GM12878 (cell line): ENCODE results near the gene CWC27. TPM values are rescaled to one million over a fixed set of nuclear protein-coding genes. Genes with fewer than 3 reads are reported as not detected.

Source experiments
- ATAC-seq: fragments of 200-7000 bp; cut with Tn5 transposase; 3 replicates; pipeline ENCODE4 v1.9.1; 2020; ENCODE audit warnings: mild to moderate bottlenecking, moderate library complexity
- BruUV-seq: library from RNA; stranded (reverse); fragments of 400-500 nt; replicated peaks from 2 replicates; lab custom pipeline; 2021; lab: Mats Ljungman, UMichigan
- CTCF ChIA-PET: fragments of 300-600 bp; sonication (Branson Sonifier 250); formaldehyde crosslinking; extraction: SDS; loops from one replicate; lab custom pipeline; 2021; ENCODE audit warnings: inconsistent platforms; lab: Yijun Ruan, JAX
- POLR2A ChIA-PET: fragments of 350-600 bp; formaldehyde crosslinking; extraction: SDS; loops from one replicate; lab custom pipeline; 2021; ENCODE audit warnings: inconsistent platforms; lab: Charles Lee
- RAD21 ChIA-PET: fragments of 300-600 bp; sonication (Branson Sonifier 250); formaldehyde crosslinking; loops from one replicate; lab custom pipeline; 2023; ENCODE audit warnings: antibody characterized with exemption; ENCODE audit not compliant: unreplicated experiment; lab: Charles Lee
- SMC1A ChIA-PET: fragments of 300-600 bp; sonication (Branson Sonifier 250); formaldehyde crosslinking; loops from one replicate; lab custom pipeline; 2023; ENCODE audit not compliant: unreplicated experiment, uncharacterized antibody; lab: Charles Lee
- DNase-seq: peaks from one replicate; pipeline ENCODE4 v3.0.0-alpha.2; 2011; ENCODE audit warnings: low read depth, low spot score
- FAIRE-seq: peaks from 3 replicates; lab custom pipeline; 2011; peaks lifted over from hg19 to GRCh38; lab: Jason Lieb, UNC
- H2AFZ ChIP-seq: 2 replicates; pipeline ENCODE4 v1.6.0; 2011; ENCODE audit warnings: low read depth, low read length, control low read depth; ENCODE audit not compliant: control insufficient read depth
- H3K27ac ChIP-seq: 2 replicates; pipeline ENCODE4 v1.5.1; 2011; ENCODE audit warnings: control low read depth; ENCODE audit not compliant: control insufficient read depth, insufficient read depth
- H3K27me3 ChIP-seq, 2 experiments: replicated peaks in 1 of 2; 2 replicates each; pipeline versions ENCODE4 v1.6.0 to v1.6.1; 2011; ENCODE audit warnings: low read length in 1 of 2; ENCODE audit not compliant: control insufficient read depth in 2 of 2, insufficient read depth in 2 of 2
- H3K36me3 ChIP-seq, 2 experiments: 2 replicates each; pipeline ENCODE4 v1.5.1; 2011; ENCODE audit warnings: low read length in 1 of 2; ENCODE audit not compliant: control insufficient read depth in 2 of 2, insufficient read depth in 2 of 2
- H3K4me1 ChIP-seq: 2 replicates; pipeline ENCODE4 v1.6.1; 2011; ENCODE audit warnings: mild to moderate bottlenecking, low read length, moderate library complexity, mixed read lengths; ENCODE audit not compliant: control insufficient read depth, insufficient read depth
- H3K4me2 ChIP-seq: 2 replicates; pipeline ENCODE4 v1.6.0; 2011; ENCODE audit warnings: control low read depth; ENCODE audit not compliant: control insufficient read depth, insufficient read depth
- H3K4me3 ChIP-seq: fragments of 200-600 bp; sonication (generic); 2 replicates; pipeline ENCODE4 v1.5.1; 2016
- H3K79me2 ChIP-seq: 2 replicates; pipeline ENCODE4 v1.6.0; 2011; ENCODE audit warnings: low read length; ENCODE audit not compliant: control insufficient read depth, insufficient read depth
- H3K9ac ChIP-seq: 2 replicates; pipeline ENCODE4 v1.8.0; 2011; ENCODE audit warnings: low read length, control low read depth, mixed read lengths; ENCODE audit not compliant: control insufficient read depth, insufficient read depth
- H3K9me3 ChIP-seq: replicated peaks from 3 replicates; pipeline ENCODE4 v1.5.1; 2011; ENCODE audit warnings: mild to moderate bottlenecking, low read length; ENCODE audit not compliant: control insufficient read depth, insufficient read depth
- H4K20me1 ChIP-seq: 2 replicates; pipeline ENCODE4 v1.6.0; 2011; ENCODE audit not compliant: control insufficient read depth, insufficient read depth
- FOS ChIP-seq: IDR thresholded peaks from 3 replicates; pipeline ENCODE4 v1.6.1; 2011; ENCODE audit warnings: borderline replicate concordance; ENCODE audit not compliant: insufficient read length; ENCODE audit errors: extremely low read depth
- FOXM1 ChIP-seq: IDR thresholded peaks from 2 replicates; pipeline ENCODE4 v1.6.1; 2012; ENCODE audit warnings: low read depth, mild to moderate bottlenecking, inconsistent platforms, low read length, moderate library complexity
- HDAC2 ChIP-seq: fragments of 200-600 bp; sonication (generic); IDR thresholded peaks from 2 replicates; pipeline ENCODE4 v1.6.1; 2017
- RAD21 ChIP-seq: IDR thresholded peaks from 2 replicates; pipeline ENCODE4 v1.6.1; 2011; ENCODE audit warnings: mild to moderate bottlenecking, low read depth, low read length, moderate library complexity; ENCODE audit not compliant: insufficient read depth
- SMC3 ChIP-seq: IDR thresholded peaks from 2 replicates; pipeline ENCODE4 v1.6.1; 2011; ENCODE audit warnings: low read length, improper control_type of control experiment, borderline replicate concordance
- TCF12 ChIP-seq: IDR thresholded peaks from 2 replicates; pipeline ENCODE4 v1.6.1; 2011; ENCODE audit warnings: low read depth, mild to moderate bottlenecking, low read length
- WGBS: methylation state at CpG from one replicate; pipeline ENCODE4 v1.1.6; 2016; ENCODE audit warnings: low lambda C conversion rate; ENCODE audit not compliant: insufficient replicate concordance, insufficient coverage; ENCODE audit errors: missing lambda C conversion rate; 5-methylcytosine and 5-hydroxymethylcytosine counted together
- in situ Hi-C: fragments of 300-500 bp; cut with MboI; formaldehyde crosslinking; loops from 9 replicates; pipeline ENCODE4 v1.14.3; 2018; ENCODE audit warnings: mixed read lengths
- intact Hi-C: fragments of 100-400 bp; cut with micrococcal nuclease; formaldehyde crosslinking; loops from one replicate; pipeline ENCODE4 v1.14.2; 2022; ENCODE audit not compliant: unreplicated experiment
- polyA plus RNA-seq, 11 experiments: library from polyadenylated mRNA; depleted of rRNA in 4 of 11; unstranded in 6 of 11; stranded (reverse) in 5 of 11; fragments of >200 nt; fragmentation: Nextera tagmentation in 4 of 11; fragmentation: Illumina TruSeq in 1 of 11; extraction: Ambion mirVana in 4 of 11; extraction: Trizol in 1 of 11; gene quantifications; 1 replicate in 1 of 11; 2 replicates in 10 of 11; pipeline versions ENCODE4 v1.2.1 to v1.2.3, GENCODE V29; 2011 to 2016; ENCODE audit warnings: inconsistent platforms in 2 of 11, missing spikeins in 2 of 11, low read depth in 1 of 11
- total RNA-seq, 4 experiments: library from RNA; depleted of rRNA in 3 of 4; stranded (reverse); fragments of >200 nt in 3 of 4; fragmentation: Illumina TruSeq in 1 of 4; extraction: Trizol in 1 of 4; gene quantifications; 2 replicates each; pipeline versions ENCODE4 v1.2.1 to v1.2.3, GENCODE V29; 2013 to 2021
- TF ChIP-seq, protein P1 (sequence below), 3 experiments: IDR thresholded peaks in 2 of 3; conservative IDR thresholded peaks in 1 of 3; 2 replicates each; pipeline ENCODE4 v1.5.1; 2011; ENCODE audit warnings: low read depth in 3 of 3, low read length in 3 of 3, mild to moderate bottlenecking in 3 of 3, control low read depth in 2 of 3, moderate library complexity in 2 of 3, inconsistent platforms in 1 of 3, mixed read lengths in 1 of 3; ENCODE audit not compliant: control insufficient read depth in 2 of 3, insufficient read depth in 1 of 3; ENCODE audit errors: extremely low read depth in 1 of 3

CWC27 gene
- total and polyA plus RNA-seq, 10 of the 15 experiments (the other 5 are each of a cell fraction or from before 2014, with no cell fraction given): 21.7 to 61.9 (median 47.0) TPM

DNA sequence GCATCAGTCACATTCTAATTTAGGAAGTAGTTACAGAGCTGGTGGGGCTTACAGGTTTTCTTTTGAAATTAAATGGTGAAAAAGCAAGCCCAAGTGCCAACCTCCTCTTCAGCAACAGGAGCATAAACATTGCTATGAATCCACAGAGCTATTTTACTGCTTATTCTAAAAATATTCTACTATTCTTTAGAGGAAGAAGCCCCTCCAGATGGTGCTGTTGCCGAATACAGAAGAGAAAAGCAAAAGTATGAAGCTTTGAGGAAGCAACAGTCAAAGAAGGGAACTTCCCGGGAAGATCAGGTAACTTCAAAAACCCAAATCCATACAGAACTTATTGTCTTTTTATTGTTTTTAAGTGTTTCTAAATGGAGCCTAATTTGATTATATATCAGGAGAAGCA lies 202.8 kb downstream of the CWC27 start:
- Histone ChIP-seq H4K20me1 (no peaks in the 10 kb centered on the region), H3K27me3 (no peaks in the 10 kb centered on the region), H3K9me3 (no peaks in the 10 kb centered on the region; the same call in 2 of the 3 replicates), H3K27ac (no peak overlapping the region), H3K4me1 (no peaks in the 10 kb centered on the region), H3K79me2 (no peaks in the 10 kb centered on the region), H3K4me2 (no peak overlapping the region), H3K9ac (no peak overlapping the region), H3K4me3 (no peak overlapping the region), H2AFZ (no peak overlapping the region), H3K36me3 (peaks cover 0 to 3% of the 10 kb centered on the region in 2 experiments; a peak in 2 of 4 replicates)
- ChIA-PET SMC1A (interaction anchor here (0.5 to 4.8 kb wide), 30 partner anchors 8 to 510 kb away, joined by 3 to 91 read pairs (median 4); partner anchors contain the start of gene ADAMTS6), POLR2A (interaction anchor here (1.5 kb wide), 2 partner anchors 132 to 510 kb away, joined by 3 to 6 read pairs; partner anchors contain the start of gene ADAMTS6), RAD21 (interaction anchor here (0.7 to 3.9 kb wide), 28 partner anchors 10 to 515 kb away, joined by 3 to 97 read pairs (median 4); partner anchors contain the start of gene ADAMTS6), CTCF (interaction anchor here (0.5 to 5.8 kb wide), 26 partner anchors 11 to 515 kb away, joined by 3 to 90 read pairs (median 4); partner anchors contain the start of gene ADAMTS6)
- TF ChIP-seq RAD21 (peak; percentile 81), FOXM1 (no peak), SMC3 (peak; percentile 60; the same call in 1 of the 2 replicates), FOS (no peak), HDAC2 (no peak), TCF12 (no peak)
- TF ChIP-seq, protein P1, sequence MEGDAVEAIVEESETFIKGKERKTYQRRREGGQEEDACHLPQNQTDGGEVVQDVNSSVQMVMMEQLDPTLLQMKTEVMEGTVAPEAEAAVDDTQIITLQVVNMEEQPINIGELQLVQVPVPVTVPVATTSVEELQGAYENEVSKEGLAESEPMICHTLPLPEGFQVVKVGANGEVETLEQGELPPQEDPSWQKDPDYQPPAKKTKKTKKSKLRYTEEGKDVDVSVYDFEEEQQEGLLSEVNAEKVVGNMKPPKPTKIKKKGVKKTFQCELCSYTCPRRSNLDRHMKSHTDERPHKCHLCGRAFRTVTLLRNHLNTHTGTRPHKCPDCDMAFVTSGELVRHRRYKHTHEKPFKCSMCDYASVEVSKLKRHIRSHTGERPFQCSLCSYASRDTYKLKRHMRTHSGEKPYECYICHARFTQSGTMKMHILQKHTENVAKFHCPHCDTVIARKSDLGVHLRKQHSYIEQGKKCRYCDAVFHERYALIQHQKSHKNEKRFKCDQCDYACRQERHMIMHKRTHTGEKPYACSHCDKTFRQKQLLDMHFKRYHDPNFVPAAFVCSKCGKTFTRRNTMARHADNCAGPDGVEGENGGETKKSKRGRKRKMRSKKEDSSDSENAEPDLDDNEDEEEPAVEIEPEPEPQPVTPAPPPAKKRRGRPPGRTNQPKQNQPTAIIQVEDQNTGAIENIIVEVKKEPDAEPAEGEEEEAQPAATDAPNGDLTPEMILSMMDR (IDR thresholded peaks at IDR 0.05 in 2 of 3, conservative IDR thresholded peaks at IDR 0.05 in 1 of 3; ENCODE audit: control insufficient read depth in 2 of 3, extremely low read depth in 1 of 3, insufficient read depth in 1 of 3, low read depth in 3 of 3, low read length in 3 of 3): peak in 2 of 3 experiments; percentile 27 to 47; a peak in 3 of 6 replicates
- DNase-seq (no peak), ATAC-seq (peak; percentile 60), FAIRE-seq (no peak)
- intact Hi-C loops (loop anchor here (2.0 to 10.0 kb wide), 2 partner anchors 93 to 511 kb away; no protein-coding TSS in a partner anchor), in situ Hi-C loops (loop anchor here (5.0 kb wide), 1 partner anchor 511 kb away; the partner anchor contains the start of gene ADAMTS6)
- no TSS peak for BruUV-seq
- 65% methylated on average over 2 of the region's 2 CpGs for WGBS
